ENCODE results near the gene AFG3L2.
"Not testable (repeated sequence)": the region's sequence is repeated elsewhere in the genome, so short reads cannot be mapped to it uniquely, and the experiment has no call there.

The AFG3L2 gene

DNA sequence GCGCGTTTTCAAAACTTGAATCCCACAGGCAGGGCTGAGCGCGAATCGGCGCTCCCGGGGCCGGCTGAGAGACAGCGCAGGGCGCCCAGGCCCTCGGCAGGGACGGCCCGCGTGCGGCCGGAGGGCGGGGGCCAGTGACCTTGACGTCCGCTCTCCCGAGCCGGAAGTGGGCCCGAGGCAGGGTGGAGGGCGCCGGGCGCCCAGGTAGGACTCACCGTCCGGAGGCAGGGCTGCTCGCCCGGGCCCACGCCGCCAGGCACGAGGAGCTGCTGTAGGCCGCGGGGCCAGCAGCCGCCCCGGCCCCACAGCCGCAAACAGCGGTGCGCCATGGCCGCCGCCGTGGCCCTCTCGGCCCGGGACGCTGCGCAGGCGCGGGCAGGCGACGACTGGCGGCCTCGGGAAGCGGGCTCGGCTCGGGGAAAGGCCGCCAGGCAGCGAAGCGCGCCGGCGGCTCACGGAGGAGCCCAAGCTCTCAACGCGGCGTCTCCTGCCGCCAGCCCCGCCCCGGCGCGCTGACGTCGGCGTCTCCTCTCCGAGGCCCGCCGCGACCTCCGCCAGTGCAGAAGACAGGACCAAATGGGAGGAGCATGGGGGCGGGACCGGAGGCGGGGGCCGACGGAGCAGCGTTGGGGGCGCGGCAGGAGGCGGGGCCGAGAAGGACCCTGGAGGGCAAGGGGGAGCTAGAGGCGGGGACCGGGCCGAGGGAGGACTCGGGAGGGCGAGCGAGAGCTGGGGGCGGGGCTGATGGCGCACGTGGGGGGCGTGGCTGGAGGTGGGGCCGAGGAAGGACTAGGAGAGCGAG is at the start of gene AFG3L2:
AFG3L2 (minus strand) TSS at position 474 of the 802 bp plus-strand sequence; CDS start at position 329, 145 bp downstream.
- DNase-seq: peak; percentile 100

DNA sequence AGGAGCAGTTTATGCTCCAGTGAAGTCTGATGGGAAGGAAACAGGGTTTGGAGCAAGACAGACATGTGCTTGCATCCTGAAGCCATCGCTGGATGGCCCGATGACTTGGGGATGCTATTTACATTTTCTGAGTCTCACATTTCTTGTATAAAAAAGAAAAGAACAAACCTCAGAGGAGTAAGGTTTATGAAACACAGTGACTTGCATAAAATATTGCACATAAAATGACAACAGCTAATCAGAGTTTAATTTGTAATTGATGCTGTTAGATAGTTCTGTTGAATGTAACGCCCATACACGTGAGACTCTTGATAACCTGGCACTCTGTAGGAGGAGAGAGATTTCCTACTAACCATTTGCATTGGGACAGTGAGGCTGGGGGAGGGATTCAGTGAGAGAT is 47.2 kb upstream of the AFG3L2 start:
- DNase-seq: no peak

DNA sequence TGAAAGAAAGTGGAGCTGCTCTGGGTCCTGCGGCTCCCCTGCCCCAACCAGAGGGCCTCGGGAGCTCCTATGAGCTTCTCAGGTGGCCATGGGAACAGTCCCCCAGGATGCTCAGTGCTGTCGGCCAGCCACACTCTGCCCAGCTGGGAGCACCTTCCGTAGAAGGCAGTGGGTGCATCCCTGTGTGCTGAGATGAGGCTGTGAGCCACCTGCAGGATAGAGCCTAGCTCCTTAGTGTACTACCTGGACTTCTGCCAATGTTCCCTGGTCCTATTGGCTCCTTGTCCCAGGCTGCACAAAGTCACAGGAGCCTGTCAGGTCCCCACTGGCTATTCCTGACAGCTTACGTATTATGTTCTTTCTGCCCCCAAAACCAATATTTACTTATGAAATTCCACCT is 46.8 kb upstream of the AFG3L2 start:
- DNase-seq: no peak

DNA sequence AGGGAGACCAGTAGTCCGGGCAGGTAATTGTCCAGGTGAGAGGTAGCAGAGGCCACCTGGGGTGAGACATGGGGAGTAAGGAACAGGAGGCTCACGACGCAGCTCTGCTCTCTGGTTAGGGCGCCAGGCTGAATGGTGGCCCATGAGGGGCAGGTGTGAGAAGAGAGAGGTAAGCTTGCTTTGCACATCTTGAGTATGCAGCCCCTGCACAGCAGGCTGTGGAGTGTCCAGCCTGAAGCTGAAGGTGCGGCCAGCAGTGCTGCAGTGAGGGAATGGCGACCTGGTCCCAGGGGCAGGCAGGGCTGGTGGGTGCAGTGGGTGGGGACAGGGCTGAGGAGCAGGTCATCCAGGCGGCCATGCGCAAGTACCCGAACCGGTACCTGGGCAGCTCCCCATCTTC is 46.4 kb upstream of the AFG3L2 start:
- no peak for DNase-seq

DNA sequence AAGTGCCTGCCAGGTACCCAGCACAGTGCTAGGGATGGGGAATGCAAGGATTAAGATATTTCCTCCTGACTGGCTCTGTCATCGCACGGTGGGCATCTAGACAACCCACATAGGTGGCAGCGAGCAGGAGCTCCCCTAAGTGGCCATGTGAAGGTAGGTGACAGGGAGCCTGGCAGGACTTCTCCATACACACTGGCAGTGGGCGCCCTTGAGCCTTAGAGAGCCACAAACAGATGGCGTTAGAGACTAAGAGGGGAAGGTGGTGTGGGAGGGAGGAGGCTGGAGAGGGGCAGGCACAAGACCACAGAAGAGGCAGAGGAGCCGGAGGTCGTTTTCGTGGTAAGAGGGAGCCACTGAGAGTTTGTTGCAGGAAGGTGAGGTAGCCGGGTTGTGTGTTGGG is 45.9 kb upstream of the AFG3L2 start:
- no peak for DNase-seq

DNA sequence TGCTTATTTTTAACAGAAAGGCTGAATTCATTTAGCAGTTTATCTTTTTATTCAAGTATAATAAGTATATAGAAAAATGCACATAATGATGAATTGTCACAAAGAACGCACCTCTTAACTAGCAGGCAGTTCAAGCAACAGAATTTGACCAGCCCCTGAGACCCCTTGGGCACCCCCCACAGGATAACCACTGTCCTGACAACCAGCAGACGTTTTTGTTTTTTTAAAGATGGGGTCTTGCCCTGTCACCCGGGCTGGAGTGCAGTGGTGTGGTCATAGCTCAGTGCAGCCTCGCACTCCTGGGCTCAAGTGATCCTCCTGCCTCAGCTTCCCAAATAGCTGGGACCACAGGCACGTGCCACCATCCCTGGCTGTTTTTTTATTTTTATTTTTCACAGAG is 44.7 kb upstream of the AFG3L2 start:
- no peak for DNase-seq

DNA sequence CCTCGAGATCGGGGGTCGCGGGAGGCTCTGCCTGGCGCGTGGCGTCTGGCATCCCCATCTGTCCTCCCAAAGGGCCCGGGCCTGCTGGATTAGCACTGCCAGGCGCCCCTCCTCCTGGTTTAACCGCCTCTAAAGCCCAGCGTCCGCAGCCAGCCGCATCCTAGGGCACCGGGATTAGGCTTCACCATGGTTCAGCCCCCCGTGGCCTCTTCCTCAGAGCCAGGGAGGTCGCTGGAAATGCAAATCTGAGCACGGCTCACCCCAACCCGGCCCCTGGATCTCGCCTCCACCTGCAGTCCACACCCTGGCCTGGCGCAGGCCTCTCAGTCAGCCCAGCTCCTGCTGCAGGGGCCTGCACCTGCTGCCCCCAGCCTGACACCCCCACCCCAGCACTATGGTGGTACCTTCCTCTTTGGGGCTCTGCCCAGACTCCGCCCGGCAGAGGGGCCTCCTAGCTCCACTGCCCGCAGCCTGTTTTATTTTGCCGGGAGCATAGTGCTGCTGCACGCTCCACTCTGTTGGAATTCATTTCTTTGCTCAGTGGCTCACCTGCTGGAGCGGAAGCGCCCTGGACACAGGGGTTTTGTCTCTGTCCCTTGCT is 43.9 kb upstream of the AFG3L2 start:
- no peak for DNase-seq

DNA sequence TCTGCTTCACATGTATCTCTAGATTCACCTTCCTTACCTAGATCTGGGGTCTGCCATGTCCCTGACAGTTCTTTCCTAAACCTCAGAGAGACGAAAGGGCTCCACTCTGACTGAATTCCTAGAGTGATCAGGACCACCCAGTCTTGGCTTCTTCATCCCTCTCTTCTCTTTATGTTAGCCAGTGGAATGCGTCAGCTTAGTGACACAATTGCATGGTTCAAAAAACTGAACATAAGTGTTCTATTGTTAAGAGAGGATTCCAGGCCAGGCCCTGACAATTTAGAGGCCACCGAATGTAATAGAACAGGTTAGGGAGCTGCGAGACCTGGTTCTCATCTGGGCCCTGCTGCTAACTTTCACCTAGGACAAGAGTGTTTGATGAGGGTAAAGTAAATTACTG is 40.7 kb upstream of the AFG3L2 start:
- DNase-seq: no peak

DNA sequence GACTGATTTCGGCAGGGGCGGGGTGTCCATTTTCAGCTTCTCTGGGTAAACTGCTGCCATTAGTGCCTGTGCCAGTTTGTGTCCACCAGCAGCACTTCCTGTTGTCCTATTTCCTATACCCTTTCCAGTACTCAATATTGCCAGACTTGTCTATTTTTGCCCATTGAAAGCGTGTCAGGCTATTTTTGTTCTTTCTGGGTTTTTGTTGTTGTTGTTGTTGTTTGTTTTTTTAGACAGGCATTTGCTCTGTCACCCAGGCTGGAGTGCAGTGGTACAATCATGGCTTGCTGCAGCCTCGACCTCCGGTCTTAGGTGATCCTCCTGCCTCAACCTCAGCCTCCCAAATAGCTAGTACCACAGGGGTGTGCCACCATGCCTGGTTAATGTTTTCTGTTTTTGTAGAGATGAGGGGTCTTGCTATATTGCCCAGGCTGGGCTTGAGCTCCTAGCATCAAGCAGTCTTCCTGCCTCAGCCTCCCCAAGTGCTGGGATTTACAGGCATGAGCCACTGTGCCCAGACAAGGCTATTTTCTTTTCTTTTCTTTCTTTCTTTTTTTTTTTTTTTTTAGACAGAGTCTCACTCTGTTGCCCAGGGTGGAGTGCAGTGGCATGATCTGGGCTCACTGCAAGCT is 39.2 kb upstream of the AFG3L2 start:
- no peak for DNase-seq

DNA sequence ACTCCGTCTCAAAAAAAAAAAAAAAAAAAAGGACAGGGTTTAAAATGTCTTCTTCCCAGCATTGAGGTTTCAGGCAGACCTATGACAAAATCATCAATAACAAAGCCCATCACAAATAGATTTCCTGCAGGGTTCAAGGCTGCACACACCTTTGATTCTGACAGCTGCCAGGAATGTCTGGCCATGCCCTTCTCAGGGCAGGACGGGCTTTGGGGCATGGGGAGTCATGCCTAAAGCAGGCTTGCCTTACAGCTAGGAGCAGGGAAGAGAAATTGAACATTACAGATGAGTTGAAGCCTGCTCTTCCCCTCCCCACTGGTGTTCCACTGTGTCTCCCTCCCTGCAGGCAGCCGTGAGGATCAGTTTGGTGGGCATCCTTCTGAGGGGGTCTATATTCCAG is 34.4 kb upstream of the AFG3L2 start:
- DNase-seq: no peak

DNA sequence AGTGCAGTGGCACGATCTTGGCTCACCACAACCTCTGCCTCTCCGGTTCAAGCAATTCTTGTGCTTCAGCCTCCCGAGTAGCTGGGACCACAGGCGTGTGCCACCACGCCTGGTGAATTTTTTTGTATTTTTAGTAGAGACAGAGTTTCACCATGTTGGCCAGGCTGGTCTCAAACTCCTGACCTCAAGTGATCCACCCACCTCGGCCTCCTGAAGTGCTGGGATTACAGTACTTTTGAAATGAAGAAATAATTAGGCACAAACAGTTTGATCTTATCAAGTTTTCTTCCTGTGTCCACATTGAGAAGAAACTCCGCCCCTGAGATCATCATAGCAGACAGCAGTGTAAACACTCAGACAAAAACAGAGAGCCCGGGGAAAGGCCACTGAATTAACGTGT is 33.7 kb upstream of the AFG3L2 start:
- not testable (repeated sequence) for DNase-seq

DNA sequence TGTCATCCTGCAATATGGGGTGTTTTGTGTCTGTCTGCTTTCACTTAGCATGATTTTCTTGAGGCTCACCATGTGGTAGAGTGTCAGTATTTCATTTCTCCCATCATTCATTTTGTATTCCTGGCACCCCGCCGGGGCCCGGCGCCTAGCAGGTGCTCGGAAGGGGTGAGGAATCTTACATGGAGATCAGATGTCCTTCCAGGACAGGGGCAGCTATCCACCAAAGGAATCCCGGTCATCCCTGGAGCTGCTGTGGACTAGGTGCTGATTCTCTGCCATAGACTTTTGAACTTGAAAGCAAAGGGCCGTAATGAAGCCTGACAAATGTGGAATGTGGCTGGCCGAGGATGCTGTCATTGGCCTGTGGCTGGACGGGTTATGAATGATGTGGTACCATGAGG is 33.1 kb upstream of the AFG3L2 start:
- DNase-seq: no peak

DNA sequence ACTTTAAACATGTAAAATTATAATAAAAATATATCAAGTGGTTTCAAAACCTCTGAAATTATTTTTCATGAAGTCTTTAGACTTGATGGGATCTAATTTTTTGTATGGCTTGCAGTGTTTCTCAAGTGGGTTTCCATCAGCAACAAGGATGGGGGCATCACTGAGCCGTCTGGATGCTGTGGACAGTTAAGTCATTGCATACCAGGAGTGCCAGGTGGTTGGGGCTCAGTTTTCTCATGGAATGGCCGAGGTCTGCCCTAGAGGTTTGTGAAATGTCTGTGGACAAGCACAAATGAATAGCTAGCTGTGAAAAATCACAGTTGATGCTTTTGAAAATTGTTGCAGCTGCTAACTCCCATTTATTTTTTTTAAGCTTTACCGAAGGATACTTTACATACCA is 32.4 kb upstream of the AFG3L2 start:
- no peak for DNase-seq

DNA sequence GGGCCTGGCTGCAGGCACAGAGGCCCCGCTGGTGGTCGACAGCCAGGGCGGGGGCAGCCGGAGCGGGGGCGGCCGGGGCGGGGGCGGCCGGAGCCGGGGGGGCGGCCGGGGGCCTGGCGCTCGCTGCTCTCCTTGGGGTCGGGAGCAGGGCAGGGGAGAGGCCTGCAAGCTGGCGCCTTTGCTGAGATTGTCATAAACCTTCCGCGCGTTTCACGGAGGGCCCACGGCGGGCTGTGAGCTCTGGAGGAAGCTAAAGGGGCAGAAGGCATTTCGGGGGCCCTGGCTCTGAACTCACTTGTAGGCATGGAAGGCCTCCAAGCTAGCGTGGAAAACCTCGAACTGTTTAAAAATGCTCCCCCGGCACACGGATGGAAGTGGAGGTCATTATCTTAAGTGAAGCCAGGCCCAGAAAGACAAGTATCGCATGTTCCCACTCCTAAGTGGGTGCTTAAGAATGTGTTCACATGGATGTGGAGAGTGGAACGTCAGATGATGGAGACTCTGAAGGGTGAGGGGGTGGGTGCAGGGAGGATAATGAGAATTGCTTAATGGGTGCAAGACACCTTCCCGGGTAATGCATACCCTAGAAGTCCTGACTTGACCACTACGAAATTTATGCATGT is 31.3 kb upstream of the AFG3L2 start:
- DNase-seq: peak in 1 of 2 donors; percentile 2

DNA sequence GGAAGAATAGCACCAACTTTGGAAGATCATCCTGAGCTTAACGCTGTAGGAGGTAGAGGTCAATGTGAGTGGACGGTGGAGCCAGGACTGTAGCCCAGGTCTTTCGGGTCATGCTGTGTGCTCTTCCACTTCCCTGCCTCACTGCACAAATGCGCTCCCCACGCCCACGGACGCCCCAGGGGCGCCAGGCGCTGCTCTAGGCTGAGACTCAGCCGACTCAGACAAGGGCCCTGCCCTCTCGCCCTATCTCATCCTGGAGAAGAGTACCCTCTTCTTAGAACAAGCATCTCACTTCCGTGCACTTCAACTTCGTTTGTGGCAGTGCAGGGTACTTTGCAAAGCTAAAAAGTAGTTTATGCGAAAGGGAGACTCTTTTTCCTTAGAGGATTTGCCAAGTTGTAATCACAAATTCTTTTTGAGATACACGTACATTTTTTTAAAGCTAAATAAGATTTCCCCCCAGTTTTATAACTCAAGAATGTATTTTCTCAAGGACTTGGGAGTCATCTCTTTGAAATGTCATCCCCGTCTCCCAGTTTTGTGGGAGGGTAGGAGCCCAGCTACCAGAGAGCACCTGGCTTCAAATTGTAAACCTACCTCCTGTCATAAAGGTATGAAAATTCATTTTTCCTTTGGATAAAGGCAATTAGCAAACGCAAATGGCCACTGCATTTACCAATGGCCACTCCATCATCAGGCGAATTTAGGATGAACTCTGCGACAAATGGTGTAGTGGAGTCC is 29.5 kb upstream of the AFG3L2 start:
- DNase-seq: no peak

DNA sequence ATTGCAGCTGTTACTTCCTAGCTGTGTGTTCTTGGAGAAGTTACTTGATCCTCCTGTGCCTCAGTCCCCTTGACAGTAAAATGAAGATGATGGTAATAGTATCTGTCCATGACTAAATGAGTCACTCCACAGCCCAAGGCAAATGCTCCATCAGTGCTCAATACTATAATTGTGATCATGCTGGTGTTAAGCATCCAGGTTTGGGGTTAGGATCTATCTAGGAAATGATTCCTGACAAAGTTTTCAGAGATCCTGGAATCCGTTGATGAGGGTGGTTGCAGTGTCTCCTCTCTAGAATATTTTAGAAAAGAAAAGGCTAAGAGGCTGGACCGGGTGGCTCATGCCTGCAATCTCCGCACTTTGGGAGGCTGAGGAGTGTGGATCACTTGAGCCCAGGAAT is 28.0 kb upstream of the AFG3L2 start:
- DNase-seq: no peak

DNA sequence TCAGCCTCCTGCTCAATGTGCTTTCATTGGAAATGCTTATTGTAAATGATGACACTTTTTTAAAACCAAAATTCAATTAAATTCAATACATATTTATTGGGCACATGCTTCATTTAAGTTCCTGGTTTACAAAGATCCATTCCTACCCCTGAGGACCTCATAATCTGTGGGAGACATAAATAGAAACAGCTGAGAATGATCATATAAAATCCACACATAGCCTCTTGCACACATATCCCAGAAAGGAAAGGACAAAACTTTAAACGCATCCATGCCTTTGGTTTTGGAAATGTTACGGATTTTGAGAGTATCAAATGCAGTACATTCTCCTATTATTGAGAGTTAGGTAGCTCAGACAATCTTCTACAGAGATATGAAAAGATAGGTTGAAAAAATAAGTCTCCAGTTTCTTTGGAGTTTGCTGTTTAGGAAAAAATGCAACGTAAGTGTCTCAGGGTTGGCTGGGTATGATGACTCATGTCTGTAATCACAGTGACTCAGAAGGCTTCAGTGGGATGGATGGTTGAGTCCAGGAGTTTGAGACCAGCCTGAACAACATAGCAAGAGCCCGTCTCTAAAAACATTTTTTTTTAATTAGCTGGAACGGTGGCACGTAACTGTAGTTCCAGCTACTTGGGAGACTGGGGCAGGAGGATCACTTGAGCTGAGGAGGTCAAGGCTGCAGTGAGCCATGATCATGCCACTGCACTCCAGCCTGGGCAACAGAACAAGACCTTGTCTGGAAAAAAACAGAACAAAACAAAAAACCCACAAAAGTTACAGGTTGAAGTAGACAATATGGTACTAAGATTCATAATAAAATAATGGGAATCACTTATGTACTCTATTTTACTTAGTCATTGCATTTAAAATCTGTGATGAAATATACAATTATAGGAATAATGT is 26.8 kb upstream of the AFG3L2 start:
- DNase-seq: no peak

DNA sequence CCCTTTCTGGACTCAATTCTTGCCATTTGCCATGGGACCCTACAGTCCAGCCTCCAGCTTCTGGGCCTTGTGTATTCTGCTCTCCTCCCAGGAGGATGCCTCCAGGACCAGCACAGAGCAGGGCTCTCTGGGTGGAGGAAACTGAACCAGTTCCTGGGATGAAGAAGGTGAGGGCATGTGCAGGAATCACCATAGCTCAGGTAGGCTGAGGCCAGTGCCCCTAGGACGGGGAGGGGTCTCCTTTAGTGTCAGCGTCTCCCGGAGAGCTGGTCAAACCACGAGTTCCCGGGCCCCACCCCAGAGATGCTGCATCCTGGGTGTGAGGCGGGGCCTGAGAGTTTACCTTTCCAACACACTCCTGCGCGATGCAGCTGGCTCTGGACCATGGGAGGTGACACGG is 24.9 kb upstream of the AFG3L2 start:
- DNase-seq: no peak

DNA sequence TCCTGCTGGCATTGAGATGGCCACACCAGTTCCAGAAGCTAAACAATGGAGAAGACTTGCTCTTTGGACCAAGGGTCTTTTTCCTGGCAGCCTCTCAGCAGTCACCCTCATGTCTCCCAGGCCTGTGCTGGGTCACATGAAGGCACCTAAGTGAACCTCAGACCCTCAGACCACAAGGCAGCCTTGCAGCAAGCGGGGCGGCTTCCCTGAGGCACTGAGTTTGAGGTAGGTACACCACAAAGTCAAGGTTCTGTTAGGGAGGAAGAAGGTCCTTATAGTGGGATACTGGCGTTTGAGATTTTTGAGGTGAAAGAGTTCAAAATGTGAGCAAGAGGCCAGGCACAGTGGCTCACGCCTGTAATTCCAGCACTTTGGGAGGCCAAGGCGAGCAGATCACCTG is 22.2 kb upstream of the AFG3L2 start:
- no peak for DNase-seq

DNA sequence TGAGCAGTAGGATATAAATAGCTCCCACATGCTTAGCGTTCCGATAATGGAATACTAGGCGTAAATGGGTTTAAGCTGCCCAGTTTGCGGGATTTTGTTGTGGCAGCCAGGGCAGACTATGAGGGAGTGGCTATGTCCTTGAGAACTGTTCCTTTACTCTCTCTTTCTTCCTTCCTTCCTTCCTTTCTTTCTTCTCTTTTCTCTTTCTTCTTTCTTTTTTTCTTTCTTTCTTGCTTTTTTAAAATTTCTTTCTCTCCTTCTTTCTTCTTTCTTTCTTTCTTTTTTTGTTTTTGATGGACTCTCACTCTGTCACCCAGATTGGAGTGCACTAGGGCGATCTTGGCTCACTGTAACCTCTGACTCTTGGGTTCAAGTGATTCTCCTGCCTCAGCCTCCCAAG is 21.6 kb upstream of the AFG3L2 start:
- DNase-seq: no peak

DNA sequence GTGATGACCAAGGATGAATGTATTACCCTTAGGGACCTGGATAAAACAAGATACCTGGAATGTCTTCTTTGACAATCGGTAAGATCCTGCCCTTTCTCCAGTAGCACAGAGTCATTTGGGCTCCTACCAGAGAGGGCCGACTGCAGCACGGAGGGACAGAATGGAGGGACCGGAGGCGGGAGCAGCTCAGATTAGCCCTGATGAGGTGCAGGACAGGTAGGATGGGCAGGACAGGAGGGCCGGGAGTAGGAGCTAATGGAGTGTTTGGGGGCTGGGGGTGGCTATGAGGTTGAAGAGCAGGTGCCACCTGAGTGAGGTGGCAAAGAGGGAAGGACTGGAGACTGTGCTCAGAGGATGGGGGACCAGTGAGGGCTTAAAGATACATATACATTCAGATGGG is 20.8 kb upstream of the AFG3L2 start:
- no peak for DNase-seq

DNA sequence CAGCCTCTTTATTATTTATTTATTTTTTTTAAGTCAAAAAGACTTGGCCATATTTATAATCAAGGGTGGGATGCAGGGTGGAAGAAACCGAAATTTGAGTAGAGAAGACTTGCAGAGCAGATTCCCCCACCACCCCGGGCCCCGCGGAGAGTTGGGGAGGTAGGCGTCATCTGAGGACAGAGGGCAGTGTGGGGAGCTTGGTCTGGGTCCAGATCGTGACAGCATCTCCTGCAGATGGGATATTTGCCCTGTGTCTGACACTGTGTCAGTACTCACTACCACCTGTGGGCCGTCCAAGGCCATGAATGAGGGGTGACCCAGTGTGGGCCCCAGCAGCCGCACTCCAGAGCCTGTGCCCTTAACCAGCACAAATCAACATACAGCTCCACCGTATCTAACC is 20.2 kb upstream of the AFG3L2 start:
- DNase-seq: no peak

Measured in CD4-positive, alpha-beta T cell treated with Interleukin-1 beta for 1 hour (primary cell).